H1 (cell line): Measurements from ENCODE around the gene MYO9A. TPM values are rescaled to one million over a fixed set of nuclear protein-coding genes. Genes with fewer than 3 reads are reported as not detected.

Source experiments
- HDAC6 ChIP-seq: IDR thresholded peaks from one replicate; pipeline ENCODE4 v1.7.1; 2012; ENCODE audit warnings: low read depth, mild to moderate bottlenecking, inconsistent platforms, low read length, moderate library complexity
- KDM4A ChIP-seq: IDR thresholded peaks from one replicate; pipeline ENCODE4 v1.7.1; 2012; ENCODE audit warnings: low read depth, mild to moderate bottlenecking, moderate library complexity, low read length, inconsistent platforms; ENCODE audit not compliant: severe bottlenecking
- polyA plus RNA-seq, 7 experiments: library from polyadenylated mRNA; depleted of rRNA in 3 of 7; stranded (reverse) in 5 of 7; unstranded in 2 of 7; fragments of >200 nt in 5 of 7; fragments of 200-250 nt in 2 of 7; gene quantifications; 1 replicate in 5 of 7; 2 replicates in 1 of 7; 4 replicates in 1 of 7; pipeline versions ENCODE4 v1.2.1 to v1.2.3, GENCODE V29; 2011 to 2013; ENCODE audit warnings: missing spikeins in 2 of 7, mixed read lengths in 2 of 7
- total RNA-seq: library from RNA; stranded (reverse); fragmentation: NEBNext Ultra II Directional; extraction: Animal tissue kit (Norgen Biotek cat#: 25700); gene quantifications from 2 replicates; pipeline ENCODE4 v1.2.1, GENCODE V29; 2021

The MYO9A gene
- total and polyA plus RNA-seq, 2 of the 8 experiments (the other 6 are each of a cell fraction or from before 2014, with no cell fraction given), result 3.9 to 26.0 TPM

DNA sequence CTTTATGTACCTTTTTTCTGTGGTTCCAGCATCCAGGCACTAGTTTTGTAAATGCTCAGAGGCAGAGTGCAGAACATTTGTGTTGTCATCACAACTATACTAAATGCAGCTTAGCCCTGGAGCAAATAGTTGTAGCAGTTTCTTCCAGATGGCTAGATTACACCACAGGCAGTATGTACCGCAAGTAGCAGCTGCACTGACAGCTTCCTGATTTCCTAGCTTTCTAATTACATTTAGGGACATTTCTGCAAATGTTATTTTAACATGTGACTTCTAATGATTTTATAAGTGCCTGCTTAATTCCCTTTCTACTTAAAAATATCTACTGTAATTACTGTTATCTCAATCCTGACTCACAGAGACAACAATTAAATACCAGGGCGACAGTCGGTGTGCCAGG lies 201.1 kb downstream of the MYO9A start (continued):
- no peak for TF ChIP-seq HDAC6
- TF ChIP-seq KDM4A, result no peak
